ENCODE data around the gene FHOD1.

DNA sequence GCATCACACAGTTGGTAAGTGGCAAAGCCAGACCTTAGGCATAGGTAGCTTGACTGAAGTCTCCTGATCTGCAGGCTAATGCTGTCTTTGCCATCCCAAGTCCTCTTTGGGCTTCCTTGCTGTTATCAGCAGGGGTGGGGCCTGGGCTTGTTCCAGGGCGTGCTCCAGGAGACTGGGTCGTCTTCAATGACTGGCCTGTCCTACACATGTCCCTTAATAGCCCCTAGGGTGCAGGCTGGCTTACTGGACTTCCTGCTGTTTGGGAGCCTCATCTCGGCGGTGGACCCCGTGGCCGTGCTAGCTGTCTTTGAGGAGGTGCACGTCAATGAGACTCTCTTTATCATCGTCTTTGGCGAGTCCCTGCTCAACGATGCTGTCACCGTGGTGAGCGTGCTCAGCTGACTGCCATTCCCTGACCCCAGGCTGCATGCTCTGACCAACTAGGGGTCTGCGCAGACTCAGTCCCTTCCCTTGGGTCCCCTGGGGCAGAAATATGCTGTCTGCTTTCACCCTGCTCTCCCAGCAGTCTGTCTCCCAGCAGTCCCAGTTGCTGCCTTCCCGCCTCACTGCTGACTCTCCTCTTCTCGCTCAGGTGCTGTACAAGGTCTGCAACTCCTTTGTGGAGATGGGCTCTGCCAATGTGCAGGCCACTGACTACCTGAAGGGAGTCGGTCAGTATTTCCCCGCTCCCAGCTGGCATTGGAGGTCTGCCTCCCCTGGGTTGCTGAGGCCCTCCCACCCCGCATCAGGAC is 7.7 kb upstream of the FHOD1 start:
- TF ChIP-seq POLR2A (IDR thresholded peaks at IDR 0.05) (no peak), CTCF (IDR thresholded peaks at IDR 0.05) (no peak)

All from suprapubic skin (tissue), 3 donors.